Loucy (cell line): Measurements from ENCODE around the gene ABCB10.

ENCODE experiments used
- H2AFZ ChIP-seq: fragments of 200-600 bp; sonication (generic); 2 replicates; pipeline ENCODE4 v1.6.0; 2016; ENCODE audit warnings: antibody characterized with exemption, mild to moderate bottlenecking, low read length, moderate library complexity
- H3F3A ChIP-seq: fragments of 200-600 bp; 2 replicates; pipeline ENCODE4 v1.6.0; 2016; ENCODE audit warnings: antibody characterized with exemption, low read depth, mild to moderate bottlenecking
- H3K27me3 ChIP-seq: fragments of 200-600 bp; sonication (generic); 2 replicates; pipeline ENCODE4 v1.6.1; 2014; ENCODE audit warnings: low read length, mild to moderate bottlenecking; ENCODE audit not compliant: insufficient read depth, poor library complexity, severe bottlenecking
- H3K36me3 ChIP-seq: fragments of 200-600 bp; sonication (generic); 2 replicates; pipeline ENCODE4 v1.6.1; 2016; ENCODE audit warnings: low read length; ENCODE audit not compliant: insufficient read depth
- H3K4me1 ChIP-seq: fragments of 200-600 bp; sonication (generic); 2 replicates; pipeline ENCODE4 v1.5.1; 2014; ENCODE audit warnings: low read length, mild to moderate bottlenecking; ENCODE audit not compliant: insufficient read depth, poor library complexity, severe bottlenecking
- H3K4me2 ChIP-seq: fragments of 200-600 bp; sonication (generic); 2 replicates; pipeline ENCODE4 v1.6.0; 2014; ENCODE audit warnings: antibody characterized with exemption, low read length, low read depth, mild to moderate bottlenecking; ENCODE audit not compliant: poor library complexity, severe bottlenecking
- H3K4me3 ChIP-seq: fragments of 200-600 bp; sonication (generic); 2 replicates; pipeline ENCODE4 v1.5.1; 2014; ENCODE audit warnings: low read length, mild to moderate bottlenecking, mixed read lengths; ENCODE audit not compliant: poor library complexity, severe bottlenecking
- H3K79me2 ChIP-seq: fragments of 200-600 bp; sonication (generic); 2 replicates; pipeline ENCODE4 v1.6.1; 2014; ENCODE audit warnings: low read length; ENCODE audit not compliant: insufficient read depth
- H3K9ac ChIP-seq: fragments of 200-600 bp; sonication (generic); 2 replicates; pipeline ENCODE4 v1.6.0; 2014; ENCODE audit warnings: mild to moderate bottlenecking, low read depth, low read length, moderate library complexity; ENCODE audit not compliant: poor library complexity, severe bottlenecking
- H3K9me2 ChIP-seq: fragments of 200-600 bp; sonication (generic); replicated peaks from 2 replicates; pipeline ENCODE4 v1.6.1; 2016; ENCODE audit warnings: low read depth, low read length, mixed read lengths
- H3K9me3 ChIP-seq: fragments of 200-600 bp; sonication (generic); 2 replicates; pipeline ENCODE4 v1.6.1; 2014; ENCODE audit warnings: mild to moderate bottlenecking, antibody characterized with exemption, low read length, low read depth; ENCODE audit not compliant: insufficient read depth
- H4K20me1 ChIP-seq: fragments of 200-600 bp; sonication (generic); 2 replicates; pipeline ENCODE4 v1.6.0; 2014; ENCODE audit warnings: antibody characterized with exemption, low read length, mild to moderate bottlenecking; ENCODE audit not compliant: insufficient read depth, poor library complexity, severe bottlenecking
- CTCF ChIP-seq: fragments of 200-600 bp; sonication (generic); conservative IDR thresholded peaks from 2 replicates; pipeline ENCODE4 v1.5.1; 2014; ENCODE audit warnings: mild to moderate bottlenecking, antibody characterized with exemption, low read length
- EZH2phosphoT487 ChIP-seq: fragments of 200-600 bp; IDR thresholded peaks from 2 replicates; pipeline ENCODE4 v1.6.1; 2018; ENCODE audit warnings: antibody characterized with exemption, mild to moderate bottlenecking, moderate library complexity, borderline replicate concordance

Gene ABCB10

GRCh38 chr1:229547542-229547941 is 11.0 kb downstream of the ABCB10 start:
- Histone ChIP-seq H3K36me3 (no peaks in the 10 kb centered on the region), H3K9me2 (no peaks in the 10 kb centered on the region), H3K4me1 (no peaks in the 10 kb centered on the region), H3K79me2 (no peaks in the 10 kb centered on the region), H2AFZ (no peak overlapping the region), H4K20me1 (no peaks in the 10 kb centered on the region), H3K27me3 (no peaks in the 10 kb centered on the region), H3K4me3 (no peak overlapping the region), H3K9me3 (no peaks in the 10 kb centered on the region), H3F3A (no peaks in the 10 kb centered on the region), H3K9ac (no peak overlapping the region), H3K4me2 (no peak overlapping the region)
- no peak for TF ChIP-seq CTCF
- TF ChIP-seq EZH2phosphoT487: no peak

- Histone ChIP-seq H3K36me3 (no peaks in the 10 kb centered on the region), H3K79me2 (no peaks in the 10 kb centered on the region), H3K9me3 (no peaks in the 10 kb centered on the region), H3K4me2 (no peak overlapping the region), H2AFZ (no peak overlapping the region), H3K27me3 (no peaks in the 10 kb centered on the region), H3K4me3 (no peak overlapping the region), H3K9ac (no peak overlapping the region), H3K9me2 (no peaks in the 10 kb centered on the region), H3K4me1 (no peaks in the 10 kb centered on the region), H4K20me1 (no peaks in the 10 kb centered on the region), H3F3A (no peaks in the 10 kb centered on the region)
- TF ChIP-seq EZH2phosphoT487 (no peak), CTCF (no peak)
These were observed 13.9 kb downstream of the ABCB10 start for GRCh38 chr1:229544587-229544986.

GRCh38 chr1:229539863-229540506 is 18.5 kb downstream of the ABCB10 start:
- H3K27me3 ChIP-seq: no peaks in the 10 kb centered on the region
- H3K36me3 ChIP-seq: peaks cover 6% of the 10 kb centered on the region; the same call in 1 of the 2 replicates
- H2AFZ ChIP-seq: no peak overlapping the region
- no peaks in the 10 kb centered on the region for H4K20me1 ChIP-seq
- H3K9me2 ChIP-seq: no peaks in the 10 kb centered on the region
- H3F3A ChIP-seq: no peaks in the 10 kb centered on the region
- no peak for TF ChIP-seq CTCF
- no peak for TF ChIP-seq EZH2phosphoT487
- H3K79me2 ChIP-seq: no peaks in the 10 kb centered on the region
- H3K9me3 ChIP-seq: no peaks in the 10 kb centered on the region
- no peaks in the 10 kb centered on the region for H3K4me1 ChIP-seq
- H3K4me2 ChIP-seq: no peak overlapping the region
- no peak overlapping the region for H3K4me3 ChIP-seq
- no peak overlapping the region for H3K9ac ChIP-seq
